SK-N-SH (cell line): ENCODE data around the gene FZD7.

Experiments used
- CHD2 ChIP-seq: fragments of 150-350 bp; IDR thresholded peaks from 2 replicates; pipeline ENCODE4 v1.6.1; 2018; ENCODE audit warnings: low read length; ENCODE audit not compliant: partially characterized antibody
- EP300 ChIP-seq, 2 experiments: IDR thresholded peaks; 2 replicates each; pipeline versions ENCODE4 v1.4.0 to v1.6.1; 2012; ENCODE audit warnings: borderline replicate concordance in 1 of 2, low read depth in 1 of 2, low read length in 1 of 2
- EZH2phosphoT487 ChIP-seq: fragments of 200-600 bp; sonication (generic); IDR thresholded peaks from 2 replicates; pipeline ENCODE4 v1.6.1; 2017; ENCODE audit warnings: low read depth, mixed run types, mild to moderate bottlenecking, antibody characterized with exemption, moderate library complexity, borderline replicate concordance
- GABPA ChIP-seq: IDR thresholded peaks from 2 replicates; pipeline ENCODE4 v1.4.0; 2012; ENCODE audit warnings: low read depth, mild to moderate bottlenecking
- MAX ChIP-seq: IDR thresholded peaks from 2 replicates; pipeline ENCODE4 v1.4.0; 2012; ENCODE audit warnings: low read depth
- MXI1 ChIP-seq: IDR thresholded peaks from 2 replicates; pipeline ENCODE4 v1.6.1; 2012; ENCODE audit warnings: mild to moderate bottlenecking, low read depth, low read length, improper control_type of control experiment
- NFIC ChIP-seq: IDR thresholded peaks from 2 replicates; pipeline ENCODE4 v1.4.0; 2012; ENCODE audit warnings: borderline replicate concordance
- POLR2AphosphoS5 ChIP-seq: IDR thresholded peaks from 2 replicates; pipeline ENCODE4 v1.6.1; 2012; ENCODE audit warnings: low read depth, low read length
- SIN3A ChIP-seq: IDR thresholded peaks from 2 replicates; pipeline ENCODE4 v1.6.1; 2012; ENCODE audit warnings: low read depth, mild to moderate bottlenecking, low read length, moderate library complexity, borderline replicate concordance
- TCF12 ChIP-seq: IDR thresholded peaks from 2 replicates; pipeline ENCODE4 v1.4.0; 2012
- USF2 ChIP-seq: fragments of 150-350 bp; IDR thresholded peaks from 2 replicates; pipeline ENCODE4 v1.6.1; 2017; ENCODE audit warnings: antibody characterized with exemption, low read length, low read depth, borderline replicate concordance
- TF ChIP-seq, protein P1 (sequence below): fragments of 200-600 bp; sonication (generic); IDR thresholded peaks from 2 replicates; pipeline ENCODE4 v1.6.1; 2017; ENCODE audit warnings: antibody characterized with exemption, mild to moderate bottlenecking, moderate library complexity

DNA sequence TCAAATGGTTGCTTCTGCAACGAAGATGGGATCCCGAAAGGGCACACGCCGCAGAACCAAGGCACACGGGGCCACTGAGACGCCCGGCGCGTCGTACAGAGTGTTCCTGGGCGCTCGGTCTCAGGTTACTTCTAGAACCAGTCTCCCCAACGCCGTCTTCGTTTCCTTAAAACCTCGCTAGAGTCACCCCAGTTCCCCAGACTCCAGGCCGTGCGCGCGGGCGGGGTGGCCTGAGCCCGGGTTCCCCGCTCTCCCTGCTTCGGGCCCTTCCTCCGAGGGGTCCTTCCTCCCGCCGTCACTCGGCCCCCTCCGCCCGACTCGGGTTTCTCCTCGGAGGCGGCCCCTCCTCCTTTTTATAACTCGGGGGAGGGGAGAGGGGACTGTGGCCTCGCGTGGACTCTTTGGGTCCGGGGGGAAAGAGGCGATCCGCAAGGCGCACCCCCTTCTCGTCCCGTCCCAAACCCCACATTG is 774 bp upstream of the FZD7 start:
- TF ChIP-seq EZH2phosphoT487: no peak
- no peak for TF ChIP-seq SIN3A
- TF ChIP-seq, protein P1, sequence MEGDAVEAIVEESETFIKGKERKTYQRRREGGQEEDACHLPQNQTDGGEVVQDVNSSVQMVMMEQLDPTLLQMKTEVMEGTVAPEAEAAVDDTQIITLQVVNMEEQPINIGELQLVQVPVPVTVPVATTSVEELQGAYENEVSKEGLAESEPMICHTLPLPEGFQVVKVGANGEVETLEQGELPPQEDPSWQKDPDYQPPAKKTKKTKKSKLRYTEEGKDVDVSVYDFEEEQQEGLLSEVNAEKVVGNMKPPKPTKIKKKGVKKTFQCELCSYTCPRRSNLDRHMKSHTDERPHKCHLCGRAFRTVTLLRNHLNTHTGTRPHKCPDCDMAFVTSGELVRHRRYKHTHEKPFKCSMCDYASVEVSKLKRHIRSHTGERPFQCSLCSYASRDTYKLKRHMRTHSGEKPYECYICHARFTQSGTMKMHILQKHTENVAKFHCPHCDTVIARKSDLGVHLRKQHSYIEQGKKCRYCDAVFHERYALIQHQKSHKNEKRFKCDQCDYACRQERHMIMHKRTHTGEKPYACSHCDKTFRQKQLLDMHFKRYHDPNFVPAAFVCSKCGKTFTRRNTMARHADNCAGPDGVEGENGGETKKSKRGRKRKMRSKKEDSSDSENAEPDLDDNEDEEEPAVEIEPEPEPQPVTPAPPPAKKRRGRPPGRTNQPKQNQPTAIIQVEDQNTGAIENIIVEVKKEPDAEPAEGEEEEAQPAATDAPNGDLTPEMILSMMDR: no peak
- 0 out of 4 replicates have a peak, but pooled peaks of 1 of the 2 experiments have one; percentile 4 for TF ChIP-seq EP300 (IDR thresholded peaks at IDR 0.05; ENCODE audit: borderline replicate concordance in 1 of 2, low read depth in 1 of 2, low read length in 1 of 2)
- TF ChIP-seq MAX: no peak
- no peak for TF ChIP-seq POLR2AphosphoS5
- TF ChIP-seq MXI1: no peak
- no peak for TF ChIP-seq CHD2
- no peak for TF ChIP-seq TCF12
- TF ChIP-seq NFIC: no peak
- TF ChIP-seq GABPA: no peak
- TF ChIP-seq USF2: no peak
